HepG2 (cell line): Measurements from ENCODE around the gene CTIF. TPM values are rescaled to one million over a fixed set of nuclear protein-coding genes. Genes with fewer than 3 reads are reported as not detected.

Experiments used
- ATF7-NPFF ChIP-seq: sonication (generic); formaldehyde crosslinking; IDR thresholded peaks from 2 replicates; pipeline ENCODE4 v1.8.1; 2023; ENCODE audit warnings: mild to moderate bottlenecking, low read depth, missing genetic modification reagents, moderate library complexity
- CBX5 ChIP-seq: sonication (generic); formaldehyde crosslinking; IDR thresholded peaks from 2 replicates; pipeline ENCODE4 v1.4.0; 2020; ENCODE audit warnings: missing genetic modification reagents, borderline replicate concordance
- CREBL2 ChIP-seq: sonication (generic); formaldehyde crosslinking; IDR thresholded peaks from 2 replicates; pipeline ENCODE4 v1.8.1; 2023; ENCODE audit warnings: missing genetic modification reagents, mild to moderate bottlenecking, borderline replicate concordance
- FLYWCH1 ChIP-seq: sonication (generic); formaldehyde crosslinking; IDR thresholded peaks from 2 replicates; pipeline ENCODE4 v1.8.1; 2023; ENCODE audit warnings: mild to moderate bottlenecking, missing genetic modification reagents
- HCFC1 ChIP-seq: fragments of 150-350 bp; IDR thresholded peaks from 2 replicates; pipeline ENCODE4 v1.6.1; 2014; ENCODE audit warnings: low read depth, low read length
- KAT8 ChIP-seq: IDR thresholded peaks from 2 replicates; pipeline ENCODE4 v1.6.1; 2016; ENCODE audit warnings: missing genetic modification reagents, missing compliant biosample characterization
- KLF12 ChIP-seq: sonication (generic); formaldehyde crosslinking; IDR thresholded peaks from 2 replicates; pipeline ENCODE4 v1.4.0; 2020; ENCODE audit warnings: missing genetic modification reagents, borderline replicate concordance
- KLF6 ChIP-seq: IDR thresholded peaks from 2 replicates; pipeline ENCODE4 v1.8.0; 2016; ENCODE audit warnings: missing biosample characterization, missing genetic modification reagents
- NCOA1 ChIP-seq: sonication (generic); formaldehyde crosslinking; IDR thresholded peaks from 2 replicates; pipeline ENCODE4 v1.9.0; 2021; ENCODE audit warnings: missing genetic modification reagents
- POGK ChIP-seq: sonication (generic); formaldehyde crosslinking; conservative IDR thresholded peaks from 2 replicates; pipeline ENCODE4 v1.8.0; 2022; ENCODE audit warnings: mild to moderate bottlenecking, moderate library complexity, missing genetic modification reagents
- POLR2A ChIP-seq, 2 experiments: IDR thresholded peaks; 2 replicates each; pipeline ENCODE4 v1.6.1; 2011; ENCODE audit warnings: low read depth in 2 of 2, low read length in 2 of 2, mild to moderate bottlenecking in 1 of 2, moderate library complexity in 1 of 2; ENCODE audit not compliant: insufficient read depth in 1 of 2
- SCMH1 ChIP-seq: sonication (generic); formaldehyde crosslinking; IDR thresholded peaks from 2 replicates; pipeline ENCODE4 v1.9.0; 2021; ENCODE audit warnings: missing genetic modification reagents, mild to moderate bottlenecking, borderline replicate concordance
- SRSF4 ChIP-seq: fragments of 200-400 bp; formaldehyde crosslinking; IDR thresholded peaks from one replicate; pipeline ENCODE4 v1.6.1; 2018; ENCODE audit warnings: mild to moderate bottlenecking, low read depth, low read length, moderate library complexity; ENCODE audit not compliant: poor library complexity, severe bottlenecking
- TBP ChIP-seq: sonication (generic); formaldehyde crosslinking; IDR thresholded peaks from 2 replicates; pipeline ENCODE4 v1.5.0; 2020; ENCODE audit warnings: missing genetic modification reagents
- TBX3 ChIP-seq: fragments of 450-650 bp; IDR thresholded peaks from 2 replicates; pipeline ENCODE4 v1.6.1; 2017; ENCODE audit warnings: antibody characterized with exemption, mild to moderate bottlenecking, inconsistent platforms, borderline replicate concordance
- TCF12 ChIP-seq, 2 experiments: fragments of 450-650 bp in 1 of 2; sonication (generic) in 1 of 2; formaldehyde crosslinking in 1 of 2; IDR thresholded peaks; 2 replicates each; pipeline versions ENCODE4 v1.6.1 to v1.8.0; 2017 to 2022; ENCODE audit warnings: antibody characterized with exemption in 1 of 2, mild to moderate bottlenecking in 1 of 2, missing genetic modification reagents in 1 of 2, moderate library complexity in 1 of 2
- ZBTB34 ChIP-seq: sonication (generic); formaldehyde crosslinking; IDR thresholded peaks from 2 replicates; pipeline ENCODE4 v1.8.0; 2022; ENCODE audit warnings: mild to moderate bottlenecking, missing genetic modification reagents
- ZFP37 ChIP-seq: sonication (generic); formaldehyde crosslinking; IDR thresholded peaks from 2 replicates; pipeline ENCODE4 v1.4.0; 2020; ENCODE audit warnings: missing genetic modification reagents, borderline replicate concordance
- ZMYM3 ChIP-seq: sonication (generic); formaldehyde crosslinking; IDR thresholded peaks from 2 replicates; pipeline ENCODE4 v1.5.1; 2020; ENCODE audit warnings: mild to moderate bottlenecking, missing genetic modification reagents
- ZNF138 ChIP-seq: sonication (generic); formaldehyde crosslinking; IDR thresholded peaks from 2 replicates; pipeline ENCODE4 v1.5.0; 2020; ENCODE audit warnings: mild to moderate bottlenecking, low read depth, missing genetic modification reagents
- ZNF503 ChIP-seq: sonication (generic); formaldehyde crosslinking; IDR thresholded peaks from 2 replicates; pipeline ENCODE4 v1.4.0; 2020; ENCODE audit warnings: missing genetic modification reagents
- ZNF589 ChIP-seq: sonication (generic); formaldehyde crosslinking; conservative IDR thresholded peaks from 2 replicates; pipeline ENCODE4 v1.8.0; 2022; ENCODE audit warnings: mild to moderate bottlenecking, moderate library complexity, missing genetic modification reagents
- ZNF670 ChIP-seq: sonication (generic); formaldehyde crosslinking; IDR thresholded peaks from 2 replicates; pipeline ENCODE4 v1.8.0; 2022; ENCODE audit warnings: mild to moderate bottlenecking, missing genetic modification reagents, borderline replicate concordance
- ZNF776 ChIP-seq: sonication (generic); formaldehyde crosslinking; IDR thresholded peaks from 2 replicates; pipeline ENCODE4 v1.4.0; 2020; ENCODE audit warnings: mild to moderate bottlenecking, missing genetic modification reagents
- polyA plus RNA-seq, 8 experiments: library from polyadenylated mRNA; depleted of rRNA in 3 of 8; stranded (reverse) in 7 of 8; unstranded in 1 of 8; fragments of >200 nt; fragmentation: Illumina TruSeq in 4 of 8; extraction: Trizol in 4 of 8; gene quantifications; 2 replicates each; pipeline versions ENCODE4 v1.2.1 to v1.2.3, GENCODE V29; 2011 to 2016; ENCODE audit warnings: low read depth in 4 of 8, missing spikeins in 1 of 8, mixed read lengths in 1 of 8; ENCODE audit not compliant: insufficient read depth in 1 of 8
- total RNA-seq, 5 experiments: library from RNA; depleted of rRNA; stranded (reverse); fragments of >200 nt; fragmentation: Illumina TruSeq; extraction: Trizol; gene quantifications; 2 replicates each; pipeline ENCODE4 v1.2.3, GENCODE V29; 2016; ENCODE audit warnings: low read depth in 1 of 5

CTIF gene
- total and polyA plus RNA-seq, 2 of the 13 experiments (the other 11 are each of a cell fraction or from before 2014, with no cell fraction given), result 18.2 to 28.0 TPM

- no peak for TF ChIP-seq ZNF503 (CRISPR knock-in tag)
- no peak for TF ChIP-seq CREBL2 (CRISPR knock-in tag)
- no peak for TF ChIP-seq ZNF589 (CRISPR knock-in tag)
- no peak for TF ChIP-seq CBX5 (CRISPR knock-in tag)
- 0 out of 2 replicates have a peak, but pooled peaks have one; percentile 13 for TF ChIP-seq ZMYM3 (CRISPR knock-in tag)
- no peak for TF ChIP-seq KAT8 (CRISPR knock-in tag)
- no peak for TF ChIP-seq KLF6 (CRISPR knock-in tag)
- no peak for TF ChIP-seq TCF12 (IDR thresholded peaks at IDR 0.05)
- no peak for TF ChIP-seq TCF12 (CRISPR knock-in tag; IDR thresholded peaks at IDR 0.05)
- TF ChIP-seq SRSF4, result no peak
- TF ChIP-seq FLYWCH1 (CRISPR knock-in tag), result no peak
- TF ChIP-seq POLR2A (IDR thresholded peaks at IDR 0.05; ENCODE audit: insufficient read depth in 1 of 2, low read depth in 2 of 2, low read length in 2 of 2), result no peak
- TF ChIP-seq ZNF670, result 0 out of 2 replicates have a peak, but pooled peaks have one; percentile 6
- no peak for TF ChIP-seq ZFP37 (CRISPR knock-in tag)
- no peak for TF ChIP-seq KLF12
- no peak for TF ChIP-seq ATF7-NPFF (CRISPR knock-in tag)
- TF ChIP-seq POGK, result no peak
- no peak for TF ChIP-seq ZNF138
- no peak for TF ChIP-seq ZNF776 (CRISPR knock-in tag)
- 0 out of 2 replicates have a peak, but pooled peaks have one; percentile 27 for TF ChIP-seq NCOA1
- no peak for TF ChIP-seq TBX3
- no peak for TF ChIP-seq SCMH1 (CRISPR knock-in tag)
- no peak for TF ChIP-seq TBP (CRISPR knock-in tag)
- TF ChIP-seq ZBTB34 (CRISPR knock-in tag), result 0 out of 2 replicates have a peak, but pooled peaks have one; percentile 39
- TF ChIP-seq HCFC1, result no peak
Measured at GRCh38 chr18:48780201-48780912, 241.5 kb downstream of the CTIF start (continued).
